M059J (cell line): ENCODE results near the gene IGIP. TPM values are rescaled to one million over a fixed set of nuclear protein-coding genes. Genes with fewer than 3 reads are reported as not detected.
A peak's percentile ranks its signal among the peaks of the same experiment; 100 is the strongest.

Source experiments
- DNase-seq: peaks from one replicate; pipeline ENCODE4 v3.0.0-alpha.2; 2012; ENCODE audit warnings: low read depth
- total RNA-seq: library from RNA; depleted of rRNA; stranded (reverse); fragments of >200 nt; shearing (Covaris generic); gene quantifications from 2 replicates; pipeline ENCODE4 v1.2.3, GENCODE V29; 2014; rRNA removed

Gene IGIP
- total RNA-seq: 1.6 and 1.8 TPM in 2 replicates

GRCh38 chr5:140125637-140126036 is at the start of gene IGIP:
TSS of gene IGIP (plus strand) at chr5:140125937. CDS start at chr5:140128477, 2,540 bp downstream.
- DNase-seq: no peak

GRCh38 chr5:140076142-140076541 is 49.6 kb upstream of the IGIP start:
- no peak for DNase-seq

- DNase-seq: no peak
Measured at GRCh38 chr5:140076788-140077187, 48.9 kb upstream of the IGIP start.

- no peak for DNase-seq
Measured at GRCh38 chr5:140083120-140083519, 42.6 kb upstream of the IGIP start.

- DNase-seq: no peak
Measured at GRCh38 chr5:140083650-140084049, 42.1 kb upstream of the IGIP start.

GRCh38 chr5:140084541-140084940 is 41.2 kb upstream of the IGIP start:
- DNase-seq: no peak

- DNase-seq: no peak
Measured at GRCh38 chr5:140090251-140090650, 35.5 kb upstream of the IGIP start.

- DNase-seq: no peak
Measured at GRCh38 chr5:140093179-140093578, 32.6 kb upstream of the IGIP start.

- DNase-seq: no peak
Measured at GRCh38 chr5:140093866-140094265, 31.9 kb upstream of the IGIP start.

GRCh38 chr5:140094889-140095288 is 30.8 kb upstream of the IGIP start:
- DNase-seq: no peak

- DNase-seq: no peak
Measured at GRCh38 chr5:140101179-140101578, 24.6 kb upstream of the IGIP start.

GRCh38 chr5:140103154-140103553 is 22.6 kb upstream of the IGIP start:
- no peak for DNase-seq

- DNase-seq: no peak
Measured at GRCh38 chr5:140104100-140104499, 21.6 kb upstream of the IGIP start.

GRCh38 chr5:140106101-140106500 is 19.6 kb upstream of the IGIP start:
- no peak for DNase-seq

- peak; percentile 8 for DNase-seq
Measured at GRCh38 chr5:140106805-140107311, 18.9 kb upstream of the IGIP start.

GRCh38 chr5:140107312-140108092 is 18.2 kb upstream of the IGIP start:
- DNase-seq: peak; percentile 89

GRCh38 chr5:140108093-140109017 is 17.4 kb upstream of the IGIP start:
- peak; percentile 35 for DNase-seq

- DNase-seq: no peak
Measured at GRCh38 chr5:140109018-140109758, 16.5 kb upstream of the IGIP start.

GRCh38 chr5:140109759-140110645 is 15.7 kb upstream of the IGIP start:
- peak; percentile 27 for DNase-seq

- no peak for DNase-seq
Measured at GRCh38 chr5:140110646-140110957, 15.1 kb upstream of the IGIP start.
